GM18502 (cell line): ENCODE data around the gene FAM114A1.

ENCODE experiments used
- ATAC-seq: cut with Tn5 transposase; IDR thresholded peaks from one replicate; pipeline ENCODE4 v1.9.1; 2021; ENCODE audit warnings: mild to moderate bottlenecking; ENCODE audit not compliant: unreplicated experiment, poor library complexity

Gene FAM114A1

GRCh38 chr4:38990241-38990640 lies 122.6 kb downstream of the FAM114A1 start:
- ATAC-seq = no peak

GRCh38 chr4:38993683-38994082 lies 126.1 kb downstream of the FAM114A1 start:
- ATAC-seq = no peak

- ATAC-seq = no peak
These were observed 126.5 kb downstream of the FAM114A1 start for GRCh38 chr4:38994135-38994534.
